ENCODE data around the gene LRRC58.

GRCh38 chr3:120393761-120394160 lies 44.6 kb upstream of the LRRC58 start:
- TF ChIP-seq CTCF (conservative IDR thresholded peaks at IDR 0.05; ENCODE audit: low read length) (no peak), EZH2phosphoT487 (IDR thresholded peaks at IDR 0.05; ENCODE audit: borderline replicate concordance, low read depth, low read length) (no peak)
